IPS-18c (cell line): ENCODE data around the gene ANO9.
"Not testable (repeated sequence)": the region's sequence is repeated elsewhere in the genome, so short reads cannot be mapped to it uniquely, and the experiment has no call there.

Experiments used
- H3K4me3 ChIP-seq: 2 replicates; pipeline ENCODE4 v1.7.0; 2013; ENCODE audit warnings: low read depth, mild to moderate bottlenecking, low read length, moderate library complexity; ENCODE audit not compliant: insufficient read depth
- H3K9me3 ChIP-seq: one replicate; pipeline ENCODE4 v1.6.1; 2013; ENCODE audit warnings: mild to moderate bottlenecking, low read length, moderate library complexity; ENCODE audit not compliant: control insufficient read depth, insufficient read depth

Gene ANO9

DNA sequence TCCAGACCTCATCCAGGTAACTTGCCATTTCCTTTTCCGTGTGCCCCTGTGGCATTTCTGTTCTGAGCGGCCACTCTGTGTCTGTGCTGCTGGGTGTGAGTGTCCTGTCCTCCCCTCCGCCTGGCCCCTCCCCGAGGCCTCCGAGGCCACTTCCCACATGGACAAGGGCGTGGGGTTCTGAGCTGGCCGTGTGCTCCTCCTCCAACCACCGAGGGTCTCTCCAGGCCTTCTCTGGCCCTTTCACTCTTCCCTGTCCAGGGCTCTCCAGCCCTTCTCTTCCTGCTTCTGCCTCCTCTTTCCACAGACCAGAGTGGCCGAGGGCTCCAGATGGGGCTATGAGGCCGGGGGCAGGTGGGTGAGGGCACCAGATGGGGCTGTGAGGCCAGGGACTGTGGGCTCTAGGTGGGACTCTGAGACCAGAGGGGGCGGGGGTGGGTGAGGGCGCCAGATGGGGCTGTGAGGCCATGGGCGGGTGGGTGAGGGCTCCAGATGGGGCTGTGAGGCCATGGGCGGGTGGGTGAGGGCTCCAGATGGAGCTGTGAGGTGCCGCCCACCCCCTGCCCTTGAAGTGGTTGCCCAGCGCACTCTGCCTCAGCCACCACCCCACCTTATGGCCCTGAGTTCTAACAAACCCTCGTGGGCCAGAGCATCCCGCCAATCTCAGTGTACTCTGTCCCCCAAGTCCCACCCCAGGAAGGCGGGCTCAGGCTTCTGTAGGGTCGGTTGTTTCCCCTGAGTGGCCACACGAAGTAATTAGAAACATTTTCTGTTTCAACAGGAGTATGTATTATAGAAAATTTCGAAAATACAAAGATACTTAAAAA, 32.4 kb upstream of the ANO9 start:
- Histone ChIP-seq H3K4me3 (no peak overlapping the region), H3K9me3 (no peaks in the 10 kb centered on the region)

- Histone ChIP-seq H3K9me3 (no peaks in the 10 kb centered on the region), H3K4me3 (no peak overlapping the region)
Observed at GRCh38 chr11:473415-473814, 31.6 kb upstream of the ANO9 start.

DNA sequence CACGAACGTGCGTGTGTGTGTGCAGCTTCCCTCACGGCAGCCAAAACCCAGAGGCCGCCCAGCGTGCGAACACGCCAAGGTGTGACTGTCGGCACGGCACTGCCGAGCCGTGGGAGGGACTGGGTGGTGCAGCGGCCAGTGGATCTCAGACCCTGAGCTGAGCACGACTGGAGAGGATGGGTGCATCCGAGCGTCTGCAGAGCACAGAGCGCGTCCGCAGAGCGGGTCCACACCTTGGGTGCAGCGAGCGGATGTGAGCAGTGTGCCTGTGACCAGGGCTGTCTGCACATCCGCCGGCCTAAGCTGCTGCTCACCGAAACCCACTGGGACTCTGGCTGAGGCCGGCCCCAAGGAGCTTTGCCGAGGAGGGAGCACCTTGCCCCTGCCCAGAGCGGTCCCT, 31.0 kb upstream of the ANO9 start:
- H3K9me3 ChIP-seq, result no peaks in the 10 kb centered on the region

DNA sequence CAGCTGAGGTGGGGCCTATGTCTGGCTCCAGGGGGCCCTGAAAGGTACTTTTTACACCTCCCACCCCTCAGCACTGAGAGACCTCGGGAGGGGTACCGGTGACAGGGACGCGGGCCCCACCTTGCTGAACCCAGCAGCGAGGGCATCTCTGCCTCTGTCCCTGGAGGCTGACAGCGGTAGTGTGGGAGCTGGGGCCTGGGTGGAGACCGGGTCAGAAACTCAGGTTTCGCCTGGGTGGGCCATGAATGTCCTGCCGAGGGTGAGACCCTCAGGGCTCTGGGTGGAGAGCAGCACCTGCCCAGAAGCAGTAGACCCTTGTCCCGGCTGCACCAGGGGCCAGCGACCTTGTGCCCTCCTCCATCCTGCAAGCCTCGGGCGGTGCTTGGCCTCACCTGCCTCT, 30.5 kb upstream of the ANO9 start:
- Histone ChIP-seq H3K4me3 (no peak overlapping the region), H3K9me3 (no peaks in the 10 kb centered on the region)

More for the DNA sequence above, 31.0 kb upstream of the ANO9 start:
- no peak overlapping the region for H3K4me3 ChIP-seq

DNA sequence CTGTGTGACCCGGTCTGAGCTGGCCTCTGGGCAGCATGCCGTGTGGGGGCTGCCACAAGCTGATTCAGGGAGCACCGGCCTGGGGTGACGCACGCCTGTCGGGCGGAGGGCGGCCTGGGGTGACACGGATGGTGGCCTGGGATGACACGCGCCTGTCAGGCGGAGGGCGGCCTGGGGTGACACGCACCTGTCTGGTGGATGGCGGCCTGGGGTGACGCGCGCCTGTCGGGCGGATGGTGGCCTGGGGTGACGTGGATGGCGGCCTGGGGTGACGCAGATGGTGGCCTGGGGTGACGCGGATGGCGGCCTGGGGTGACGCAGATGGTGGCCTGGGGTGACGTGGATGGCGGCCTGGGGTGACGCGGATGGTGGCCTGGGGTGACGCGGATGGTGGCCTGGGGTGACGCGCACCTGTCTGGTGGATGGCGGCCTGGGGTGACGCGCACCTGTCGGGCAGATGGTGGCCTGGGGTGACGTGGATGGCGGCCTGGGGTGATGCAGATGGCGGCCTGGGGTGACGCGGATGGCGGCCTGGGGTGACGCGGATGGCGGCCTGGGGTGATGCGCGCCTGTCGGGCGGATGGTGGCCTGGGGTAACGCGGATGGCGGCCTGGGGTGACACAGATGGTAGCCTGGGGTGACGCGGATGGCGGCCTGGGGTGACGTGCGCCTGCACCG, 29.8 kb upstream of the ANO9 start:
- Histone ChIP-seq H3K9me3 (no peaks in the 10 kb centered on the region), H3K4me3 (no peak overlapping the region)

DNA sequence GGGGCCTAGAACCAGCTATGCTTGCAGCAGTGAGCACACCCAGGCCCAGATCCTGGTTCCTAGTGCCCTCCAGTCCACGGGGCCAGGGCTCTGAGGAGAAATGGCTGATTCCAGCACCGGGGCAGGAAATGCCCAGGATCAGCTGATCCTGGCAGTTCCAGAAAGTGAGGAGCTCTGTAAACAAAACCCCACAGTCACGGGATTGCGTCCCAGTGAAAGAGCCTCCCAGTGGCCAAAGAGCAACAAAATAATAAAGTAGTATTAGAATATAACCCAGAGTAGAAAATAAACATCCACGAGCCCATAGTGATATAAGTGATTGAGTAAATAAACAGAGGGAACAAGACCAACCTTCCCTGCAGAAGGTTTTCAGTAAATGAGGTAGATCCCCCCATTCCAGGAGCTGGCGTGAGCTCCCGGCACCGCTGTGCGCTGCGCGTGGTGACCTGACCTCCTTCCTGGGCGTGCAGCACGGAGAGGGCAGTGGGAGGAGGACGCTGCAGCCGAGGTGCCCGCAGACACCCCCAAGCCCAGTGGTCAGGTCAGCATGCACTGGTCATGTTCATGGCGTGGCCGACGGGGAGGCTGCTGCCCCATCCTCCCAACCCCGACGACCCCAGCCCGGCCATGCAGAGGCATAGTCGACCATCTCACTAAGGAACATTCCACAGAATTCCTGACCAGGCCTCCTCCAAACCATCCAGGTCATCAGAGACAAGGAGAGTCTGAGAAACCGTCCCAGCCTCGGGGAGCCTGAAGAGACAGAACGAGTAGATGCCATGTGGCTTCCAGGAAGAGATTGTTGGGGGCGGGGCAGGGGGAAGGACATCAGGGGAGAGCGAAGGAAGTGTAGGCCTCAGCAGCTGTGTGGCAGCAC, 28.1 kb upstream of the ANO9 start:
- no peak overlapping the region for H3K4me3 ChIP-seq

GRCh38 chr11:469026-469683, 27.3 kb upstream of the ANO9 start:
- H3K9me3 ChIP-seq, H3K4me3 ChIP-seq: not testable (repeated sequence)

More for the DNA sequence above, 28.1 kb upstream of the ANO9 start:
- H3K9me3 ChIP-seq, result no peaks in the 10 kb centered on the region

DNA sequence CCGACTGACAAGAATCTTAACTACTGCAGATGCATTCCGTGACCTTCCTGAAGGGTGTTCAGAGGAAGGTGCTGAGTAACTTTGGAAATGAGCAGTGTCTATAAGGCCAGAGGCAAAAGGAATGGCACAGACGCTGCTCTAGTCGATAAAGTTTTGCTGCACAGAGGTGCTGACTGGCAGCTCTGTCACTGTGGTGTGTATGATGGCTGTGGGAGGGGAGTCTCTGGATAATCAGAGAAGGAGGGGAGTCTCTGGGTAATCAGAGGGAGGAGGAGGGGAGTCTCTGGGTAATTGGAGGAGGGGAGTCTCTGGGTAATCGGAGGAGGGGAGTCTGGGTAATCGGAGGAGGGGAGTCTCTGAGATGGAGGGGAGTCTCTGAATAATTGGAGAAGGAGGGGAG, 26.7 kb upstream of the ANO9 start:
- Histone ChIP-seq H3K9me3 (no peaks in the 10 kb centered on the region), H3K4me3 (no peak overlapping the region)

DNA sequence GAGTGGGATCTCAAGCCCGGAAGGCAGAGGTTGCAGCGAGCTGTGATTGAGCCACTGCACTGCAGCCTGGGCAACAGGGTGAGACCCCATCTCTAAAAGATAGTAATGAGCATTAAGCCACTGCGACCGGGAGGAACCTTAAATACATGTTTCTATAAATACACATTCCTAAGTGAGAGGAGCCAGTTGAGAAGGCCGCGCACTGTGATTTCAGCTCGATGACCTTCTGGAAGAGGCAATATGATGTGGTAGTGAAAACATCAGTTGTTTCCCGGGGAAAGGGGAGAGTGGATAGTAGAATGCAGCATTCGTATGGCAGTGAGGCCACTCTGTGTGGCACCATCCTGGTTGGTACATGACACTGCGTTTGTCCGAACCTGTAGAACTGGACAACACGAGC, 26.2 kb upstream of the ANO9 start:
- H3K4me3 ChIP-seq, result no peak overlapping the region

GRCh38 chr11:465896-466530, 24.2 kb upstream of the ANO9 start:
- H3K4me3 ChIP-seq, result no peak overlapping the region
- no peaks in the 10 kb centered on the region for H3K9me3 ChIP-seq

More for the DNA sequence above, 26.2 kb upstream of the ANO9 start:
- no peaks in the 10 kb centered on the region for H3K9me3 ChIP-seq

GRCh38 chr11:464316-464715, 22.5 kb upstream of the ANO9 start:
- no peak overlapping the region for H3K4me3 ChIP-seq

DNA sequence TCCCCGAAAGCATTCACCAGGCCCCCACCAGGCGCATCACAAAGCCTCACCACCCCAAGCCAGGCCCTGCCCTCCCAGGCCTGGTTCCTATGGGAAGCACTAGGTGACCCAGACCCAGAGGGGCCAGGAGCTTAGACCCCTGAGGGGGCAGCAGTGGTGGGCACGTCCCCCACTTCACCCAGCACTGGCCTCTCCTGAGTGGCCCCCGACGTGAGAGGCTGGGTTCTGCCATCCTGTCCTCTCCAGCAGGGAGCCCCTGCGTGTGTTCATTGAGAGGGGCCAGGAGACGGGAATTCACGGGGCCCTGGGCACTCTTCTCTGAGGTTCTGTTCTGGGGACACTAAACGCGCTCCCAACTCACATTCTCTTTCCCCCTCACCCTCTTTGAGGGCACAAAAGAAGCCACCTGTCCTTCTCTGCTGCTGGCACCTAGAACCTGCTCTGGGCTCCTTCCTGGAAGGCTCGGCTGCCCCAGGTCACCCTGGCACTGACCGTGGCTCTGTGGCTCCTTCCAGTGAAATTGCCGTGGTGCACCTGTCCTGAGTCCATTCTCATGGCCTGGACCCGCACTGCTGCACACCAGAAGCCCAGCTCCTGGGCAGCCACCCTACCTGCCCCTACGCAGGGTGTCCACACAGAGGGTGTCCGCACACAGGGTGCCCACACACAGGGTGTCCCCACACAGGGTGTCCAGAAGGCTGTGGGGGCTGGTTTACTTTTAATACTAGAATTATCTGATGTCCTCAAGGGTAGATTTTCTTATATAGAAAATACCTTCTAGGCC, 20.5 kb upstream of the ANO9 start:
- no peaks in the 10 kb centered on the region for H3K9me3 ChIP-seq
- no peak overlapping the region for H3K4me3 ChIP-seq

More at GRCh38 chr11:464316-464715, 22.5 kb upstream of the ANO9 start:
- H3K9me3 ChIP-seq, result no peaks in the 10 kb centered on the region

DNA sequence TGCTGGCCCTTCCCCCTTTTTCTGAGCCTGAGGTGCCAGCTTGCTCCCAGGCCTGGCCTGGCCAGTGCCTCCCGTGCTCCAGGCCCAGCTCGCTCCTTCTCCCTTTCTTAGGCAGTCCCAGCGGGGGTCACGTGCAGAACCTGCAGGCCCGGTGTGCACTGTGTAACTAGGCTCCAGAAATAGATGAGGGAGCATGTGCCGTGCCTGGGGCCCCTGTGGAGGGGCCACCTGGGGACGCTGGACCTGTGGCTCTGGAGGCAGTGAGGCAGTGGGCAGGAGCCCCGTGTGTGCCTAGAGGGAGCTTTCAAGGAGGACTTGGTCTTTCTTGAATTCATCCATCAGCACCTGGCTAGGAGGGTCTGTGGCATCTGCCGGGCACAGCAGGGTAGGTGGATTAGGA, 19.8 kb upstream of the ANO9 start:
- Histone ChIP-seq H3K4me3 (no peak overlapping the region), H3K9me3 (no peaks in the 10 kb centered on the region)

- H3K4me3 ChIP-seq, result no peak overlapping the region
Observed at GRCh38 chr11:460331-461199, 18.8 kb upstream of the ANO9 start.

DNA sequence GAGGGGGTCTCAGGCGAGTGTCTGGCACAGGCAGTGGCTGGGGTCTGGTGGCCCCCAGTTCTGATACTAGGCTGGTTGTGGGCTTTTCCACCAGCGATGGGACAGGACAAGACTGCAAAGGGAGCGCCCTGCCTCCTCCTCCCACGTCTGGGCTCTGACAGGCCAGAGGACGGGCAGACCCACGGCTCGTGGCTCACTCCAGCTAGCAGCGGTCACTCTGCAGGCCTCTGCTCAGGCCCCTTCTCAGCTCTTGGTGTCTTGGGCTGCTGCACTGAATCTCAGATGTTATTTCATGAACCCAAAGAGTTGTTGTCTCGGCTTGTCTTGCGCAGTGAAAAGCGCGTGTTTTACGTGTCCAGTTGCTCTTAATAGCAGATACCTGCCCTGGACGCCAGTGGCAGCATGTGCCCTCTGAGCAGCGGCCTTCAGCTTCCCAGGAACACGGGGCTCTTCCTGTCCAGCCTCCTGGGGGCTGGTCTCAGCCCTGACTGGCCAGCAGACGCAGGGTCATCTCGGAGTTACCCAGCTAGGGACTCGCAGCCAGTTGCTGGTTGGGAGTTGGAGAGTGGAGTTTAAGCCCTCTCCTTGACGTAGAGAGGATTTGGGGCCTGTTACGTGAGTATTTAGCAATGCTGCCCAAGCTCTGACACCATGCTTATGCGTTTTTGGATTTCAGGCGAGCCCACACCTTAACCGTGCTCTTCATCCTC, 17.9 kb upstream of the ANO9 start:
- no peaks in the 10 kb centered on the region for H3K9me3 ChIP-seq
- H3K4me3 ChIP-seq, result no peak overlapping the region

More at GRCh38 chr11:460331-461199, 18.8 kb upstream of the ANO9 start:
- no peaks in the 10 kb centered on the region for H3K9me3 ChIP-seq
